ENCODE results near the gene DONSON.

DONSON gene

GRCh38 chr21:33541105-33541711 is 47.3 kb downstream of the DONSON start:
- DNase-seq (ENCODE audit: low spot score) = no peak

- no peak for DNase-seq (ENCODE audit: low spot score)
Measured at GRCh38 chr21:33540711-33541104, 47.8 kb downstream of the DONSON start.

- no peak for DNase-seq (ENCODE audit: low spot score)
Measured at GRCh38 chr21:33539616-33540015, 48.9 kb downstream of the DONSON start.

GRCh38 chr21:33537212-33537611 is 51.3 kb downstream of the DONSON start:
- no peak for DNase-seq (ENCODE audit: low spot score)

GRCh38 chr21:33531007-33531406 is 57.5 kb downstream of the DONSON start:
- DNase-seq (ENCODE audit: low spot score) = no peak

All from HuH-7 (cell line).